Right lung (tissue), 5 donors: ENCODE results near the gene SDK1. TPM values are rescaled to one million over a fixed set of nuclear protein-coding genes. Genes with fewer than 3 reads are reported as not detected.
A peak's percentile ranks its signal among the peaks of the same experiment; 100 is the strongest.

Experiments used
- DNase-seq, 2 donors: peaks; one replicate each; pipeline ENCODE4 v3.0.0-alpha.2; 2013
- polyA plus RNA-seq, 5 donors: library from polyadenylated mRNA; unstranded; fragments of 120-200 nt; gene quantifications; one replicate each; pipeline versions ENCODE4 v1.2.1 to v1.2.3, GENCODE V29; 2013; ENCODE audit warnings: inconsistent platforms in 1 of 5, low replicate concordance in 1 of 5; ENCODE audit not compliant: insufficient read length in 5 of 5, insufficient read depth in 1 of 5

SDK1 gene
- polyA plus RNA-seq, 5 donors, result 8.1 to 19.5 (median 9.5) TPM

- no peak for DNase-seq
Observed at GRCh38 chr7:3527496-3528124, 226.6 kb downstream of the SDK1 start.

- no peak for DNase-seq
Observed at GRCh38 chr7:3533040-3533439, 232.0 kb downstream of the SDK1 start.

- no peak for DNase-seq
Observed at GRCh38 chr7:3537210-3537875, 236.3 kb downstream of the SDK1 start.

GRCh38 chr7:3538041-3538440 is 237.0 kb downstream of the SDK1 start:
- DNase-seq, result no peak

- DNase-seq, result no peak
Observed at GRCh38 chr7:3540456-3541220, 239.6 kb downstream of the SDK1 start.

GRCh38 chr7:3544202-3544601 is 243.2 kb downstream of the SDK1 start:
- no peak for DNase-seq

GRCh38 chr7:3548815-3549214 is 247.8 kb downstream of the SDK1 start:
- no peak for DNase-seq

- no peak for DNase-seq
Observed at GRCh38 chr7:3549601-3550000, 248.5 kb downstream of the SDK1 start.

- DNase-seq, result no peak
Observed at GRCh38 chr7:3551536-3551935, 250.5 kb downstream of the SDK1 start.

- no peak for DNase-seq
Observed at GRCh38 chr7:3552499-3552898, 251.4 kb downstream of the SDK1 start.

GRCh38 chr7:3558400-3558799 is 257.3 kb downstream of the SDK1 start:
- DNase-seq, result peak in 1 of 2 donors; percentile 31

GRCh38 chr7:3559278-3559677 is 258.2 kb downstream of the SDK1 start:
- DNase-seq, result peak; percentile 58 to 71

- no peak for DNase-seq
Observed at GRCh38 chr7:3560495-3560894, 259.4 kb downstream of the SDK1 start.

- no peak for DNase-seq
Observed at GRCh38 chr7:3561932-3562331, 260.9 kb downstream of the SDK1 start.

GRCh38 chr7:3564231-3564630 is 263.2 kb downstream of the SDK1 start:
- DNase-seq, result no peak

- no peak for DNase-seq
Observed at GRCh38 chr7:3568516-3568915, 267.5 kb downstream of the SDK1 start.

- no peak for DNase-seq
Observed at GRCh38 chr7:3569643-3570042, 268.6 kb downstream of the SDK1 start.

GRCh38 chr7:3573151-3573550 is 272.1 kb downstream of the SDK1 start:
- no peak for DNase-seq

- no peak for DNase-seq
Observed at GRCh38 chr7:3574386-3574785, 273.3 kb downstream of the SDK1 start.

- DNase-seq, result no peak
Observed at GRCh38 chr7:3575753-3576531, 274.9 kb downstream of the SDK1 start.

- DNase-seq, result no peak
Observed at GRCh38 chr7:3578399-3578798, 277.3 kb downstream of the SDK1 start.

- no peak for DNase-seq
Observed at GRCh38 chr7:3579638-3580219, 278.7 kb downstream of the SDK1 start.
